ENCODE measurements around the gene SERPINA12.

The SERPINA12 gene

GRCh38 chr14:94465042-94465441 lies 44.2 kb downstream of the SERPINA12 start:
- no peak for DNase-seq (ENCODE audit: low read depth in 2 of 2)

DNA sequence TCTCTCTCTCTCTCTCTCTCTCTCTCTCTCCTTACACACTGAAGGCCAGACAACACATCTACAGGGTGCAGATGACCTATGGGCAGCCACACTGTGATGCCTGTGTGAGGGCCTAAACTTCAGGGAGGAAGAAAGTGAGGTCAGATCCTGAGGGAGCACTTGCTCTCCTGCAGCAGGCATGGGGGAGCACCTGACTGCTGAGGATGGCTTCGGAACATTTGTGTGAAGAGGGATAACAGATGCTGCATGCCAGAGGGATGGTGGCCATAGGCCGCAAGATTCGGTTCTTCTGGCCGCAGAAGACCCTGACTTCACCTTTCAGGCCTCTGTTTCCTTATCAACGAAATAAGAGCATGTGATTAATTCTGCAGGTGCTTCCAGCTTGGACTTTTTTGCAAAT lies 45.0 kb downstream of the SERPINA12 start:
- DNase-seq (ENCODE audit: low read depth in 2 of 2) = no peak

DNA sequence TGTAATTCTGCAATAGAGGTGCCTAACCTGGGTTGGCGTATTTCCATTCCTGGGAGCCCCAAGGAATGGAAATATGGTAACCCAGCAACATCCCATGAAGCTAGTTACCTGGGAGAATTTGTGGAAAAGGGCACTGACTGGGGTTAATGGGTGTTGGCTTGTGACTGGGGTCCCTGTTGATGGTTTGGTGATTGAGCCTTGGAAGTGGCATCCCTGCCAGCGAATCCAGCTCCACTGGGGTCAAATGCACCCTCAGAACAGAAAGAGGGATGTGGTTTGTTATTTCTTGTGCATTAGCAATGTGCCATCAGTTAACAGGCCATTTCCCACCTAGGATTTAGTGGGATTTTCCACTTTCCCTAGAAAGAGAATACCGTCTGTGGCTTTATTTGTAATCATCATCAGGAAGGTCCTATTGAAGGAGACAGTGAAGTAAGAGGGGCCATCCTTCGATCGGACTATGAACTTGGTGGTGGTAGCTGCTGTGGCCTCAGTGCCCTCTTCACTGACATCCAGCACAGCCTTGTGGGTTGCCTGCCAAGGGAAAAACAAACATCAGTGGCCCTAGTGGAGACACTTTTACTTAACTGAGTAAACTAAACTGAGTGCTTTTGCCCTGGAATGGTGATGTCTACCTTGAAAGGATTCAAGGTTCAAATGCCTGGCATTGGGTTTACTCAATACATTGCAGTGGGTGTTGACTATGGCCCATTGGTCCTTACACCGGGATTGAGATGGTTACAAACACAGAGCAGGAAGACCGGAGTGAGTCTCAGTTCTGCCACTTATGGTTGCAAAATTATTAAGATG lies 46.3 kb downstream of the SERPINA12 start:
- DNase-seq (ENCODE audit: low read depth in 2 of 2) = no peak

DNA sequence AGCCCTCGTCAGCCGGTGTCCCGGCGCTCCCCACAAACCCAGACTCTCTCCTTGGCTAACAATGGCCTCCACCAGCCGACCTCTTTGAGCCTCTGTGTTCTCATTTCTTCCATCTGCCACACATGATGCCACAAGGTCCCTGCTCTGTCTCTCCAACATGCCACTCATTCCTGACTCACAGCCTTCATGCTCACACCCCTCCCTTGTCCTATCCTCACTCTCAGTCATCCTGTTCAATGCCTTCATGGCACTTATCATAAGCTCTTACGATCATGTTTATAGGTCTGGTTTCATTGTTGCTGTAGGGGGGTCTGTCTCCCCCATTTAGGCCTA lies 47.1 kb downstream of the SERPINA12 start:
- no peak for DNase-seq (ENCODE audit: low read depth in 2 of 2)

DNA sequence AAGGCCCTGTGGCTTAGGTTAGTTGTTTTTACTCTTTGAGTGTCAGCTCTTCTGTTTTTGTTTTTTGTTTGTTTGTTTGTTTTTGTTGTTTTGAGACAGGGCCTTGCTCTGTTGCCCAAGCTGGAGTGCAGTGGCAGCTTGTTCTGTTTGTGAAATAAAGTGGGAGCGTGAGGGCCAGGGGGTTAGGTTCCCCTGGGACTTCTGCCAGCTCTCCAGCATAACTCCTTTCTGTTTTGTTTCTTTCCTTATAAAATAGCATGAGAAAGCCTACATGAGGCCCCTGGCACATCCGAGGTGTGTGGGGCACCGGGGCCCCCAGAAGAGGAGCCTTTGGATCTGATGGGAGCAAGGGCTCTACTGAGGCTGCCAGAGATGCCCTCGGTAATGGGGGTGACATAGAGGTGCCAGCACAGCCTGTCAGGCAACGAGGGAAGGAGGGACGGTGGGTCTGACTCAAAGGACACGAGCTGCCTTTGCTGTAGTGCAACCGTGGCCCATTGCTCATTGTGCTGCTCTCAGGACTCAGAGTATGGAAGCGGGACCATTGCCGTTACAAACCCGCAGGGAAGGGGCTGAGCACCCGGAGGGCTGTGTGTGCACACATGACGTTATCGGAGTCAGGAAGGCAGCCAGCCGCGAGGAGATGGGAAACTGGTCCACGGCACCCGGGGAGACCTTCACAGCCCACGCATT lies 47.6 kb downstream of the SERPINA12 start:
- no peak for DNase-seq (ENCODE audit: low read depth in 2 of 2)

DNA sequence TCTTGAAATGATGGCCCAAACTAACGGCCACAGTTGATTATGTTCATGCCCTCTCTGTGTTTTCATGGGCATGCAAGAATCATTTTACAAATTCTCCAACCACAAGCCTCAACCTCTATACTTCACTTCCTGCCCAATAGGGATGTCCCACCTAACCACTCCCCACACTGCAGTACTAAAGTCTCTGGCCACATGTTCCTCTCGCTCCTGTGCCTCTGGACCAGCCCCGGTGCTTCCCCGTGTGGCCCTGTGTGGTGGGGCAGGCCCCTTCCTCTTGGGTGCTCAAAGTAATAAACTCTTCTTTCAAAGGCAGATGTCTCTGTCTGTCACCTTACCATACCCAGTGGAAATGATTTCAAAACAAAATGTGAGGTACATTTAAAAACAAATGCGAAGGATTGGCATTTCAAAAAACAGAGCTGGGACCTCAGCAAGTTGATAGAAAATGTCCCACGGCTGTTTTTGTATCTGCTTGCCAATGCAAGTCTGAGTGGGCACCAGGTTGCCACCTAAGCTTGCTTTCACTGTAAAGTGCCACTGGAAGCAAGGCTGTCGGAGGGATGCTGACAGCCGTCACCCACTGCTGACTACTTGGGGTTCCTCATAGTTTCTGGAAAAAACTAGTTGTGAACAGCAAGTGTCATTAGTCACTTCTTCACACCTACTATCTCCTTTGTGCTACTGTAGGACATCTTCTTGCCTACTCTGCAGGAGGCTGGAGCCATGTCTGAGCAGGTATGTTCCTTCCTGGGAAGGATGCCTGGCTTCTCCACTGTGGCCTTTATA lies 48.4 kb downstream of the SERPINA12 start:
- DNase-seq (ENCODE audit: low read depth in 2 of 2) = no peak

DNA sequence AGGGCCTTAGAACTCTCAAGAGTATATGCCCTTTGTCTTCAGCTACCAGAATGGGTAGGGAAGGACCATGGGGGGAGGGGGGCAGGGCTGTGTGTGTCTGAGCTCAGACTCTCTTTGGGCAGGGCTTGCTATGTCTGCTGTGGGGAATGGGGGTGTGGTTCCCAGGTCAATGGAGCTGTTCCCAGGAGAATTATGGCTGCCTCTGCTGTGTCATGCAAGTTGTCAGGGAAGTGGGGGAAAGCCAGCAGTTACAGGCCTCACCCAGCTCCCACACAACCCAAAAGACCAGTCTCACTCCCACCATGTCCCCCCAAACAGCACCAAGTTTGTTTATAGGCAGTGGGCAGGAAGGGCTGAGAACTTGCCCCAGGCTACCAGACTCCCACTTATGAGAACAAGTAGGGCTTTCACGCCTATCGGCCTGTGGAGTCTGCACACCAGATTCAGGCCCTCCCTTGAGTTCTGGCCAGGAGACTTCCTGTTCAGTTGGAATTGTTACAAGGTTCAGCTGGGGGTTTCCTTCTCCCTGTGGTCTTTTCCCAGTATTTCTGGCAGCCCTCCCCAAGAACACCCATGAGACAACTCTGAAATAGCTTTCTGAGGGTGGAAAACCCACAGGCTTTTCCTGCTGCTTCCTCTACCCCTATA lies 50.6 kb downstream of the SERPINA12 start:
- no peak for DNase-seq (ENCODE audit: low read depth in 2 of 2)

DNA sequence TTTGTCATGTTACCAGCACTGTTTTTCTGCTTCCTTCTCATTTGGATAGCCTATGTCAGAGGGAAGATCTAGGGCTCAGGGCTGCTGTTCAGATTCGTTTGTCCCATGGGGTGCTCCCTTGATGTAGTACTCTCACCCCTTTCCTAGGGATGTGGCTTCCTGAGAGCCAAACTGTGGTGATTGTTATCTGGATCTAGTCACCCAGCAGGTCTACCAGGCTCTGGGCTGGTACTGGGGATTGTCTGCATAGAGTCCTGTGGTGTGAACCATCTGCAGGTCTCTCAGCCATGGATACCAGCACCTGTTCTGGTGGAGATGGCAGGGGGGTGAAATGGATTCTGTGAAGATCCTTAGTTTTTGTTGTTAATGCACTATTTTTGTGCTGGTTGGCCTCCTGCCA lies 51.2 kb downstream of the SERPINA12 start:
- DNase-seq (ENCODE audit: low read depth in 2 of 2) = no peak

- DNase-seq (ENCODE audit: low read depth in 2 of 2) = no peak
These were observed 53.3 kb downstream of the SERPINA12 start for GRCh38 chr14:94455928-94456327.

GRCh38 chr14:94451826-94452225 lies 57.4 kb downstream of the SERPINA12 start:
- no peak for DNase-seq (ENCODE audit: low read depth in 2 of 2)

- DNase-seq (ENCODE audit: low read depth in 2 of 2) = no peak
These were observed 58.0 kb downstream of the SERPINA12 start for GRCh38 chr14:94451091-94451771.

GRCh38 chr14:94450722-94451090 lies 58.6 kb downstream of the SERPINA12 start:
- DNase-seq (ENCODE audit: low read depth in 2 of 2) = no peak

GRCh38 chr14:94449930-94450329 lies 59.3 kb downstream of the SERPINA12 start:
- no peak for DNase-seq (ENCODE audit: low read depth in 2 of 2)

GRCh38 chr14:94448071-94448808 lies 61.0 kb downstream of the SERPINA12 start:
- DNase-seq (ENCODE audit: low read depth in 2 of 2) = no peak

GRCh38 chr14:94447206-94447605 lies 62.1 kb downstream of the SERPINA12 start:
- no peak for DNase-seq (ENCODE audit: low read depth in 2 of 2)

- DNase-seq (ENCODE audit: low read depth in 2 of 2) = no peak
These were observed 63.1 kb downstream of the SERPINA12 start for GRCh38 chr14:94446126-94446525.

- DNase-seq (ENCODE audit: low read depth in 2 of 2) = no peak
These were observed 64.3 kb downstream of the SERPINA12 start for GRCh38 chr14:94445003-94445402.

DNA sequence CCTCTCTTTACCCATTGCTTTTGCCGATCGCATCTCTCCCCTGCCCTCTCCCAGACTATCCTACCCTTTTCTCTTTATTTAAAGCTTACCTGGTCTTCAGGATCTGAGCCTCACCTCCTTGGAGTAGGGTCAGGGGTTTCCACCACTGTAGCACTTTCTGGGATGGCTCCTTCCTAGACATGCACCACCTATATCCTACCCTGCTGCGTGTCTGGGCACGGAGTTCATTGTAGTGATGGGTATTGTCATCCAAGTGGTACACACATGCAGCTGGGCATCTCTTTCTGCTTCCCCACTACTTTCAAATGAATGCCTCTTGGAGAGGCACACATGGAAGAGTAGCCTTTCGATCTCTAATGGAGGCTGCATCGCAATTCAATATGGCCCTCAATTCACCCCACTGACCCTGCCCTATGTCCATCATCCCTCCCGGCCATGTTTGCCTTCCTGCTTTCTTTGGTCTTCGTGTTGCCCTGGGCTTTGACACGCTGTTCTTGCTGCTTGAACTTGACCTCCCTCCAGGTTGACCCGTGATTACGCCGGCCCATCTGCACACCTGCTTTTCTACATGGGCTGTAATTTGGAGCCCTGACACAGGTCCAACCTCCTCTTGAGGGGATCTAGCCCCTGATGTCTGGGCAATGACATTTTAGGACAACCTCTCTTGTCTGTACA lies 67.6 kb downstream of the SERPINA12 start:
- no peak for DNase-seq (ENCODE audit: low read depth in 2 of 2)

DNA sequence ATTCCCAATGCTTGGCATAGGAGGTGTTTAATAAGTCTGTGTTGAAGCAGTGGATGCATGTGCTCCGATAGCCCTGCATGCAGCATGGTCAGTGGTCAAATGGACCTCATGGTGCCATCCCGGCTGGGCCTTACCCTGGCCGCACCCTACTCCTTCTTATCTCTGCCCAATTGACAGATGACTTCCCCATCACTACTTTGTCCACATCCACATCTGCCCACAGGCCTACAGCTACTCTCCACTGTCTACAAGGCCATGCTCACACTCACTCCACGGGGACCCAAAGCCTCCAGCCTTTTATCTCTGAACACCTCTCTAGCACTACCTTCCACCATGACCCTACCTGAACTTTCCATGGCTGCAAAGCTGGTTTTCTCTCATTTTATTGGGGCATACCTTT lies 68.1 kb downstream of the SERPINA12 start:
- DNase-seq (ENCODE audit: low read depth in 2 of 2) = no peak

- no peak for DNase-seq (ENCODE audit: low read depth in 2 of 2)
These were observed 69.7 kb downstream of the SERPINA12 start for GRCh38 chr14:94439453-94440057.

All from stimulated activated CD4-positive, alpha-beta T cell treated with anti-CD3 and anti-CD28 coated beads, Interleukin-12 subunit alpha, Interleukin-12 subunit beta, amount 100 ng/mL, for 24 hours (primary cell).